B cell (primary cell): ENCODE measurements around the gene ATF3. TPM values are rescaled to one million over a fixed set of nuclear protein-coding genes. Genes with fewer than 3 reads are reported as not detected.
A peak's percentile ranks its signal among the peaks of the same experiment; 100 is the strongest.

Experiments
- ATAC-seq: fragments of 200-7000 bp; cut with Tn5 transposase; one replicate; pipeline ENCODE4 v1.10.0; 2021; ENCODE audit warnings: low read depth, mild to moderate bottlenecking, moderate number of reproducible peaks, moderate library complexity
- CTCF ChIA-PET: fragments of 350-600 bp; sonication (Branson Sonifier 250); formaldehyde crosslinking; loops from one replicate; lab custom pipeline; 2021; ENCODE audit warnings: antibody characterized with exemption, inconsistent platforms; lab: Charles Lee
- POLR2A ChIA-PET: fragments of 350-600 bp; sonication (Branson Sonifier 250); formaldehyde crosslinking; loops from one replicate; lab custom pipeline; 2021; ENCODE audit warnings: antibody characterized with exemption; lab: Charles Lee
- DNase-seq: peaks from one replicate; pipeline ENCODE4 v3.0.0; 2013
- H2AFZ ChIP-seq: 2 replicates; pipeline ENCODE4 v1.6.1; 2012; ENCODE audit warnings: mild to moderate bottlenecking, low read depth, low read length; ENCODE audit not compliant: insufficient read depth, poor library complexity, severe bottlenecking
- H3K27ac ChIP-seq, 2 donors: 1 replicate in 1 of 2; 2 replicates in 1 of 2; pipeline ENCODE4 v1.5.1; 2012 to 2013; ENCODE audit warnings: low read length in 2 of 2, mild to moderate bottlenecking in 2 of 2, moderate library complexity in 1 of 2
- H3K27me3 ChIP-seq, 4 experiments: fragments of 200-600 bp in 1 of 4; sonication (generic) in 1 of 4; replicated peaks in 1 of 4; 1 replicate in 2 of 4; 2 replicates in 2 of 4; pipeline versions ENCODE4 v1.6.1 to v1.7.0; 2013 to 2016; ENCODE audit warnings: low read length in 3 of 4, mild to moderate bottlenecking in 2 of 4, mixed read lengths in 1 of 4, moderate library complexity in 1 of 4; ENCODE audit not compliant: insufficient read depth in 4 of 4, control insufficient read depth in 3 of 4; ENCODE audit errors: control extremely low read depth in 1 of 4
- H3K36me3 ChIP-seq, 2 experiments: replicated peaks in 1 of 2; 1 replicate in 1 of 2; 2 replicates in 1 of 2; pipeline versions ENCODE4 v1.6.1 to v1.7.1; 2013; ENCODE audit warnings: low read length in 1 of 2; ENCODE audit not compliant: insufficient read depth in 2 of 2, control insufficient read depth in 1 of 2; ENCODE audit errors: control extremely low read depth in 1 of 2, extremely low read depth in 1 of 2
- H3K4me1 ChIP-seq, 2 donors: fragments of 200-600 bp in 1 of 2; sonication (generic) in 1 of 2; 1 replicate in 1 of 2; 2 replicates in 1 of 2; pipeline versions ENCODE4 v1.5.1 to v1.6.1; 2013 to 2017; ENCODE audit warnings: low read length in 2 of 2; ENCODE audit not compliant: control insufficient read depth in 2 of 2, insufficient read depth in 2 of 2
- H3K4me2 ChIP-seq: replicated peaks from 2 replicates; pipeline ENCODE3; 2012; ENCODE audit warnings: mild to moderate bottlenecking, low read depth, low read length; ENCODE audit not compliant: poor library complexity, severe bottlenecking
- H3K4me3 ChIP-seq, 5 experiments: fragments of 200-600 bp in 1 of 5; sonication (generic) in 1 of 5; 1 replicate in 3 of 5; 2 replicates in 2 of 5; pipeline versions ENCODE4 v1.5.1 to v1.7.0; 2011 to 2016; ENCODE audit warnings: low read length in 4 of 5, mild to moderate bottlenecking in 4 of 5, low read depth in 2 of 5, control low read depth in 1 of 5, moderate library complexity in 1 of 5; ENCODE audit not compliant: insufficient read depth in 1 of 5; ENCODE audit errors: control extremely low read depth in 1 of 5, extremely low read depth in 1 of 5
- H3K79me2 ChIP-seq: fragments of 200-600 bp; sonication (generic); one replicate; pipeline ENCODE4 v1.6.0; 2016; ENCODE audit warnings: low read length; ENCODE audit not compliant: control insufficient read depth, insufficient read depth
- H3K9ac ChIP-seq: fragments of 200-600 bp; sonication (generic); 2 replicates; pipeline ENCODE4 v1.6.1; 2017; ENCODE audit warnings: mild to moderate bottlenecking, low read length, moderate library complexity
- H3K9me3 ChIP-seq, 3 donors: one replicate each; pipeline versions ENCODE4 v1.6.1 to v1.7.1; 2013; ENCODE audit warnings: low read length in 2 of 3; ENCODE audit not compliant: control insufficient read depth in 2 of 3, insufficient read depth in 1 of 3; ENCODE audit errors: control extremely low read depth in 1 of 3
- H4K20me1 ChIP-seq: 2 replicates; pipeline ENCODE4 v1.6.0; 2012; ENCODE audit warnings: mild to moderate bottlenecking, low read length; ENCODE audit not compliant: insufficient read depth, control insufficient read depth, poor library complexity, severe bottlenecking
- H3K27ac Mint-ChIP-seq: one replicate; pipeline ENCODE4 v1.8.0; 2021; ENCODE audit warnings: mixed read lengths
- H3K27me3 Mint-ChIP-seq: one replicate; pipeline ENCODE4 v1.8.0; 2021; ENCODE audit warnings: mixed read lengths
- H3K4me1 Mint-ChIP-seq: one replicate; pipeline ENCODE4 v1.8.0; 2021; ENCODE audit warnings: mixed read lengths
- H3K4me3 Mint-ChIP-seq: one replicate; pipeline ENCODE4 v1.8.0; 2021; ENCODE audit warnings: mixed read lengths
- H3K9me3 Mint-ChIP-seq: one replicate; pipeline ENCODE4 v1.8.0; 2022; ENCODE audit warnings: mixed read lengths; ENCODE audit not compliant: insufficient read depth
- CTCF ChIP-seq: fragments of 200-600 bp; IDR thresholded peaks from one replicate; pipeline ENCODE4 v1.8.0; 2022; ENCODE audit warnings: antibody characterized with exemption, mild to moderate bottlenecking
- EZH2 ChIP-seq: IDR thresholded peaks from 2 replicates; pipeline ENCODE4 v1.6.1; 2012; ENCODE audit warnings: borderline replicate concordance, low read depth, mild to moderate bottlenecking, moderate library complexity, low read length; ENCODE audit not compliant: insufficient read depth, poor library complexity, severe bottlenecking
- WGBS: methylation state at CpG from one replicate; pipeline ENCODE4 v1.1.5; 2013; ENCODE audit warnings: missing lambda C conversion rate; ENCODE audit not compliant: insufficient coverage; 5-methylcytosine and 5-hydroxymethylcytosine counted together
- intact Hi-C: fragments of 100-400 bp; cut with micrococcal nuclease; formaldehyde crosslinking; loops from one replicate; pipeline ENCODE4 v1.10.0; 2022
- polyA plus RNA-seq: library from polyadenylated mRNA; depleted of rRNA; stranded (reverse); fragments of >200 nt; gene quantifications from 2 replicates; pipeline ENCODE4 v1.2.3, GENCODE V29; 2012
- total RNA-seq, 2 donors: library from RNA; stranded (reverse); fragments of 120-200 nt in 1 of 2; gene quantifications; 1 replicate in 1 of 2; 2 replicates in 1 of 2; pipeline versions ENCODE4 v1.2.3 to v1.2.4, GENCODE V29; 2013 to 2022

The ATF3 gene
- total and polyA plus RNA-seq, 2 donors (not counting 1 experiment from before 2014, with no cell fraction given) = 4.5 to 42.3 TPM

- 71% methylated on average over 1 of the region's 2 CpGs for WGBS
- ATAC-seq (no peak), DNase-seq (no peak)
- Histone ChIP-seq H3K36me3 (no peaks in the 10 kb centered on the region), H4K20me1 (no peaks in the 10 kb centered on the region), H3K9ac (no peak overlapping the region), H3K4me2 (no peak overlapping the region), H3K9me3 (no peaks in the 10 kb centered on the region), H3K4me1 (peaks cover 7 to 13% of the 10 kb centered on the region in 2 donors), H3K27me3 (peaks cover 0 to 41% (median 28%) of the 10 kb centered on the region in 4 experiments), H3K79me2 (no peaks in the 10 kb centered on the region), H3K4me3 (no peak overlapping the region), H2AFZ (no peak overlapping the region), H3K27ac (no peak overlapping the region)
- H3K4me3 Mint-ChIP-seq = no peak overlapping the region
- intact Hi-C loops = no loop called here
- POLR2A ChIA-PET = no interaction called here
- peaks cover 61% of the 10 kb centered on the region for H3K27me3 Mint-ChIP-seq
- H3K4me1 Mint-ChIP-seq = peaks cover 12% of the 10 kb centered on the region
- H3K9me3 Mint-ChIP-seq = no peaks in the 10 kb centered on the region
- TF ChIP-seq CTCF = no peak
- TF ChIP-seq EZH2 = no peak
- CTCF ChIA-PET = no interaction called here
- no peak overlapping the region for H3K27ac Mint-ChIP-seq
Measured at GRCh38 chr1:212601524-212601923, 7.0 kb upstream of the ATF3 start.

- H3K4me3 Mint-ChIP-seq = peak overlapping the region; percentile 97
- H3K4me2 ChIP-seq = no peak overlapping the region
- no peak overlapping the region for H3K27ac ChIP-seq
- peaks cover 0 to 71% (median 44%) of the 10 kb centered on the region in 4 experiments for H3K27me3 ChIP-seq
- peaks cover 0 to 15% (median 0%) of the 10 kb centered on the region in 3 donors for H3K9me3 ChIP-seq
- H3K27ac Mint-ChIP-seq = no peak overlapping the region
- DNase-seq = no peak
- TF ChIP-seq EZH2 = no peak
- TF ChIP-seq CTCF = no peak
- no peaks in the 10 kb centered on the region for H4K20me1 ChIP-seq
- peaks cover 67% of the 10 kb centered on the region for H3K27me3 Mint-ChIP-seq
- no peak for ATAC-seq
- no peak overlapping the region for H3K4me3 ChIP-seq
- peak overlapping the region; percentile 81 for H3K9ac ChIP-seq
- H2AFZ ChIP-seq = no peak overlapping the region
- H3K4me1 Mint-ChIP-seq = peaks cover 28% of the 10 kb centered on the region
- peaks cover 28 to 32% of the 10 kb centered on the region in 2 donors for H3K4me1 ChIP-seq
- no peaks in the 10 kb centered on the region for H3K9me3 Mint-ChIP-seq
- 50% methylated on average over 2 of the region's 9 CpGs for WGBS
- no peaks in the 10 kb centered on the region for H3K36me3 ChIP-seq
- H3K79me2 ChIP-seq = no peaks in the 10 kb centered on the region
- ChIA-PET CTCF (no interaction called here), POLR2A (no interaction called here)
- intact Hi-C loops = loop anchor here (5.0 kb wide), 2 partner anchors 187 to 568 kb away; partner anchors contain the start of genes DTL, INTS7, NSL1 and TATDN3
Measured at GRCh38 chr1:212605441-212606394, 2.8 kb upstream of the ATF3 start.
